ENCODE results near the gene CEMP1. TPM values are rescaled to one million over a fixed set of nuclear protein-coding genes. Genes with fewer than 3 reads are reported as not detected.
A peak's percentile ranks its signal among the peaks of the same experiment; 100 is the strongest.

The CEMP1 gene
- total and polyA plus RNA-seq, 9 donors: 0.04 to 3.2 (median 1.3) TPM

- peak overlapping the region; percentile 40 for H3K4me3 ChIP-seq (ENCODE audit: low read length)
- no peaks in the 10 kb centered on the region for H3K9me3 ChIP-seq (replicated peaks; ENCODE audit: control insufficient read depth, low read depth, low read length)
- H3K27ac ChIP-seq (ENCODE audit: low read length): peak overlapping the region; percentile 31
- peak; percentile 90 for DNase-seq
- WGBS (ENCODE audit: insufficient coverage): 47% methylated on average over 16 of the region's 23 CpGs
- peaks cover 47% of the 10 kb centered on the region for H3K4me1 ChIP-seq (ENCODE audit: control insufficient read depth, insufficient read depth, low read length)
- no peaks in the 10 kb centered on the region for H3K27me3 ChIP-seq (ENCODE audit: control insufficient read depth, insufficient read depth, low read length)
- peaks cover 45% of the 10 kb centered on the region for H3K36me3 ChIP-seq (ENCODE audit: control insufficient read depth, insufficient read depth, low read length)
Observed at GRCh38 chr16:2500918-2501750, 30.1 kb downstream of the CEMP1 start.

- H3K9me3 ChIP-seq (replicated peaks; ENCODE audit: control insufficient read depth, low read depth, low read length): no peaks in the 10 kb centered on the region
- H3K4me3 ChIP-seq (ENCODE audit: low read length): no peak overlapping the region
- peaks cover 47% of the 10 kb centered on the region for H3K36me3 ChIP-seq (ENCODE audit: control insufficient read depth, insufficient read depth, low read length)
- 86% methylated on average over 13 of the region's 20 CpGs for WGBS (ENCODE audit: insufficient coverage)
- no peak overlapping the region for H3K27ac ChIP-seq (ENCODE audit: low read length)
- DNase-seq: no peak
- peaks cover 47% of the 10 kb centered on the region for H3K4me1 ChIP-seq (ENCODE audit: control insufficient read depth, insufficient read depth, low read length)
- H3K27me3 ChIP-seq (ENCODE audit: control insufficient read depth, insufficient read depth, low read length): no peaks in the 10 kb centered on the region
Observed at GRCh38 chr16:2500430-2500917, 30.7 kb downstream of the CEMP1 start.

GRCh38 chr16:2499890-2500429 is 31.2 kb downstream of the CEMP1 start:
- WGBS (ENCODE audit: insufficient coverage): 87% methylated on average over 26 of the region's 29 CpGs
- no peak for DNase-seq
- Histone ChIP-seq H3K36me3 (ENCODE audit: control insufficient read depth, insufficient read depth, low read length) (peaks cover 47% of the 10 kb centered on the region), H3K4me1 (ENCODE audit: control insufficient read depth, insufficient read depth, low read length) (peaks cover 47% of the 10 kb centered on the region), H3K4me3 (ENCODE audit: low read length) (no peak overlapping the region), H3K27me3 (ENCODE audit: control insufficient read depth, insufficient read depth, low read length) (no peaks in the 10 kb centered on the region), H3K9me3 (replicated peaks; ENCODE audit: control insufficient read depth, low read depth, low read length) (no peaks in the 10 kb centered on the region), H3K27ac (ENCODE audit: low read length) (no peak overlapping the region)

GRCh38 chr16:2499454-2499853 is 31.8 kb downstream of the CEMP1 start:
- H3K27ac ChIP-seq (ENCODE audit: low read length): no peak overlapping the region
- no peaks in the 10 kb centered on the region for H3K9me3 ChIP-seq (replicated peaks; ENCODE audit: control insufficient read depth, low read depth, low read length)
- WGBS (ENCODE audit: insufficient coverage): 80% methylated on average over 2 of the region's 6 CpGs
- H3K4me3 ChIP-seq (ENCODE audit: low read length): no peak overlapping the region
- H3K4me1 ChIP-seq (ENCODE audit: control insufficient read depth, insufficient read depth, low read length): peaks cover 47% of the 10 kb centered on the region
- peaks cover 47% of the 10 kb centered on the region for H3K36me3 ChIP-seq (ENCODE audit: control insufficient read depth, insufficient read depth, low read length)
- H3K27me3 ChIP-seq (ENCODE audit: control insufficient read depth, insufficient read depth, low read length): no peaks in the 10 kb centered on the region
- no peak for DNase-seq

GRCh38 chr16:2498531-2499253 is 32.5 kb downstream of the CEMP1 start:
- no peak for DNase-seq
- 75% methylated on average over 8 of the region's 15 CpGs for WGBS (ENCODE audit: insufficient coverage)
- H3K4me1 ChIP-seq (ENCODE audit: control insufficient read depth, insufficient read depth, low read length): peaks cover 47% of the 10 kb centered on the region

GRCh38 chr16:2497695-2498484 is 33.3 kb downstream of the CEMP1 start:
- WGBS (ENCODE audit: insufficient coverage): 80% methylated on average over 24 of the region's 26 CpGs
- Histone ChIP-seq H3K9me3 (replicated peaks; ENCODE audit: control insufficient read depth, low read depth, low read length) (no peaks in the 10 kb centered on the region), H3K4me3 (ENCODE audit: low read length) (no peak overlapping the region), H3K4me1 (ENCODE audit: control insufficient read depth, insufficient read depth, low read length) (peaks cover 46% of the 10 kb centered on the region), H3K27me3 (ENCODE audit: control insufficient read depth, insufficient read depth, low read length) (no peaks in the 10 kb centered on the region), H3K36me3 (ENCODE audit: control insufficient read depth, insufficient read depth, low read length) (peaks cover 54% of the 10 kb centered on the region), H3K27ac (ENCODE audit: low read length) (peak overlapping the region; percentile 65)
- no peak for DNase-seq

More at GRCh38 chr16:2498531-2499253, 32.5 kb downstream of the CEMP1 start:
- no peaks in the 10 kb centered on the region for H3K9me3 ChIP-seq (replicated peaks; ENCODE audit: control insufficient read depth, low read depth, low read length)
- no peak overlapping the region for H3K27ac ChIP-seq (ENCODE audit: low read length)
- no peaks in the 10 kb centered on the region for H3K27me3 ChIP-seq (ENCODE audit: control insufficient read depth, insufficient read depth, low read length)
- peaks cover 51% of the 10 kb centered on the region for H3K36me3 ChIP-seq (ENCODE audit: control insufficient read depth, insufficient read depth, low read length)
- no peak overlapping the region for H3K4me3 ChIP-seq (ENCODE audit: low read length)

- peaks cover 54% of the 10 kb centered on the region for H3K36me3 ChIP-seq (ENCODE audit: control insufficient read depth, insufficient read depth, low read length)
- 46% methylated on average over 17 of the region's 21 CpGs for WGBS (ENCODE audit: insufficient coverage)
- no peaks in the 10 kb centered on the region for H3K9me3 ChIP-seq (replicated peaks; ENCODE audit: control insufficient read depth, low read depth, low read length)
- H3K27ac ChIP-seq (ENCODE audit: low read length): peak overlapping the region; percentile 65
- peaks cover 38% of the 10 kb centered on the region for H3K4me1 ChIP-seq (ENCODE audit: control insufficient read depth, insufficient read depth, low read length)
- peak; percentile 73 for DNase-seq
- H3K27me3 ChIP-seq (ENCODE audit: control insufficient read depth, insufficient read depth, low read length): no peaks in the 10 kb centered on the region
- H3K4me3 ChIP-seq (ENCODE audit: low read length): no peak overlapping the region
Observed at GRCh38 chr16:2497116-2497630, 34.0 kb downstream of the CEMP1 start.

GRCh38 chr16:2496223-2497115 is 34.7 kb downstream of the CEMP1 start:
- Histone ChIP-seq H3K4me3 (ENCODE audit: low read length) (no peak overlapping the region), H3K36me3 (ENCODE audit: control insufficient read depth, insufficient read depth, low read length) (peaks cover 54% of the 10 kb centered on the region), H3K4me1 (ENCODE audit: control insufficient read depth, insufficient read depth, low read length) (peaks cover 31% of the 10 kb centered on the region), H3K9me3 (replicated peaks; ENCODE audit: control insufficient read depth, low read depth, low read length) (no peaks in the 10 kb centered on the region), H3K27me3 (ENCODE audit: control insufficient read depth, insufficient read depth, low read length) (no peaks in the 10 kb centered on the region), H3K27ac (ENCODE audit: low read length) (peak overlapping the region; percentile 65)
- no peak for DNase-seq
- WGBS (ENCODE audit: insufficient coverage): 91% methylated on average over 62 of the region's 62 CpGs

- WGBS (ENCODE audit: insufficient coverage): 100% methylated on average over 3 of the region's 5 CpGs
- Histone ChIP-seq H3K4me3 (ENCODE audit: low read length) (no peak overlapping the region), H3K4me1 (ENCODE audit: control insufficient read depth, insufficient read depth, low read length) (peaks cover 26% of the 10 kb centered on the region), H3K9me3 (replicated peaks; ENCODE audit: control insufficient read depth, low read depth, low read length) (no peaks in the 10 kb centered on the region), H3K36me3 (ENCODE audit: control insufficient read depth, insufficient read depth, low read length) (peaks cover 53% of the 10 kb centered on the region), H3K27ac (ENCODE audit: low read length) (no peak overlapping the region), H3K27me3 (ENCODE audit: control insufficient read depth, insufficient read depth, low read length) (no peaks in the 10 kb centered on the region)
- DNase-seq: no peak
Observed at GRCh38 chr16:2495041-2495440, 36.2 kb downstream of the CEMP1 start.

Data from muscle of leg (tissue), 11 donors.